ENCODE results near the gene TTC28.

GRCh38 chr22:28102151-28102812, 577.4 kb downstream of the TTC28 start:
- TF ChIP-seq, protein P1, sequence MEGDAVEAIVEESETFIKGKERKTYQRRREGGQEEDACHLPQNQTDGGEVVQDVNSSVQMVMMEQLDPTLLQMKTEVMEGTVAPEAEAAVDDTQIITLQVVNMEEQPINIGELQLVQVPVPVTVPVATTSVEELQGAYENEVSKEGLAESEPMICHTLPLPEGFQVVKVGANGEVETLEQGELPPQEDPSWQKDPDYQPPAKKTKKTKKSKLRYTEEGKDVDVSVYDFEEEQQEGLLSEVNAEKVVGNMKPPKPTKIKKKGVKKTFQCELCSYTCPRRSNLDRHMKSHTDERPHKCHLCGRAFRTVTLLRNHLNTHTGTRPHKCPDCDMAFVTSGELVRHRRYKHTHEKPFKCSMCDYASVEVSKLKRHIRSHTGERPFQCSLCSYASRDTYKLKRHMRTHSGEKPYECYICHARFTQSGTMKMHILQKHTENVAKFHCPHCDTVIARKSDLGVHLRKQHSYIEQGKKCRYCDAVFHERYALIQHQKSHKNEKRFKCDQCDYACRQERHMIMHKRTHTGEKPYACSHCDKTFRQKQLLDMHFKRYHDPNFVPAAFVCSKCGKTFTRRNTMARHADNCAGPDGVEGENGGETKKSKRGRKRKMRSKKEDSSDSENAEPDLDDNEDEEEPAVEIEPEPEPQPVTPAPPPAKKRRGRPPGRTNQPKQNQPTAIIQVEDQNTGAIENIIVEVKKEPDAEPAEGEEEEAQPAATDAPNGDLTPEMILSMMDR (IDR thresholded peaks at IDR 0.05): no peak
- no peak for TF ChIP-seq EZH2 (IDR thresholded peaks at IDR 0.05)
